Prostate gland (tissue), 2 donors: Measurements from ENCODE around the gene CILP2. TPM values are rescaled to one million over a fixed set of nuclear protein-coding genes. Genes with fewer than 3 reads are reported as not detected.

Experiments
- DNase-seq: peaks from one replicate; pipeline ENCODE4 v3.0.0-alpha.2; 2019; ENCODE audit warnings: low spot score
- H3K27ac ChIP-seq, 2 donors: fragments of 200-600 bp; sonication (generic); 2 replicates each; pipeline ENCODE4 v1.5.1; 2017 to 2019
- H3K27me3 ChIP-seq: fragments of 200-600 bp; sonication (generic); replicated peaks from 2 replicates; pipeline ENCODE4 v1.5.1; 2019; ENCODE audit not compliant: insufficient read depth
- H3K36me3 ChIP-seq, 2 donors: fragments of 200-600 bp; sonication (generic); 1 replicate in 1 of 2; 2 replicates in 1 of 2; pipeline versions ENCODE4 v1.5.1 to v1.8.1; 2017 to 2019
- H3K4me1 ChIP-seq: fragments of 200-600 bp; sonication (generic); replicated peaks from 2 replicates; pipeline ENCODE4 v1.5.1; 2019
- H3K4me3 ChIP-seq, 2 donors: fragments of 200-600 bp; sonication (generic); 2 replicates each; pipeline ENCODE4 v1.5.1; 2017 to 2019
- H3K9me3 ChIP-seq: fragments of 200-600 bp; sonication (generic); 2 replicates; pipeline ENCODE4 v1.5.1; 2017
- CTCF ChIP-seq, 4 experiments: fragments of 200-600 bp in 2 of 4; fragments of 450-650 bp in 2 of 4; sonication (generic) in 2 of 4; IDR thresholded peaks; 1 replicate in 3 of 4; 2 replicates in 1 of 4; pipeline ENCODE4 v1.5.1; 2016 to 2019; ENCODE audit warnings: antibody characterized with exemption in 4 of 4, mild to moderate bottlenecking in 2 of 4, moderate library complexity in 2 of 4
- POLR2A ChIP-seq: fragments of 450-650 bp; IDR thresholded peaks from one replicate; pipeline ENCODE4 v1.6.1; 2016; ENCODE audit warnings: antibody characterized with exemption, mild to moderate bottlenecking
- POLR2AphosphoS5 ChIP-seq: sonication (generic); formaldehyde crosslinking; IDR thresholded peaks from one replicate; pipeline ENCODE4 v1.6.1; 2017; ENCODE audit warnings: antibody characterized with exemption
- WGBS: methylation state at CpG from one replicate; pipeline ENCODE4 v1.1.5; 2018; 5-methylcytosine and 5-hydroxymethylcytosine counted together
- intact Hi-C: fragments of 100-400 bp; cut with DNase I; formaldehyde crosslinking; loops from one replicate; pipeline ENCODE4 v1.14.2; 2022
- total RNA-seq, 2 donors: library from RNA; depleted of rRNA; stranded (reverse); fragments of >200 nt; gene quantifications; one replicate each; pipeline ENCODE4 v1.1.0, GENCODE V29; 2016

The CILP2 gene
- total RNA-seq, 2 donors from 2014 or later, result 0.68 to 3.7 TPM

DNA sequence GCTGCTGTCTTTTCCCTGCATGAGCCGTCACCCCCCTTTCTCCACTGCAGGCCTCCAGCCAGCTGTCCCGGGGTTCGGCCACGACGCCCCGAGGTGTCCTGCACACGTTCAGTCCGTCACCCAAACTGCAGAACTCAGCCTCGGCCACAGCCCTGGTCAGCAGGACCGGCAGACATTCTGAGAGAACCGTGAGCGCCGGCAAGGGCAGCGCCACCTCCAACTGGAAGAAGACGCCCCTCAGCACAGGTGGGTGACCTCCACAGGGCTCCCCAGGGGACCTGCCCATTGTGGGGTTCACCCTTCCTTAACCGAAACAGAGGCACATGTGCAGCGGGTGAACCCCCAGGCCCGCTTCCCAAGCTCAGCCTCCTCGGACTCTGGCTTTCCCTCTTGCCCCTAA is 35.8 kb upstream of the CILP2 start:
- TF ChIP-seq POLR2A, result no peak
- TF ChIP-seq CTCF (IDR thresholded peaks at IDR 0.05), result no peak
- no peak for TF ChIP-seq POLR2AphosphoS5
- no peaks in the 10 kb centered on the region for H3K9me3 ChIP-seq
- no peaks in the 10 kb centered on the region for H3K4me1 ChIP-seq
- DNase-seq, result no peak
- 94% methylated on average over 19 of the region's 19 CpGs for WGBS
- H3K36me3 ChIP-seq, result peaks cover 0 to 9% of the 10 kb centered on the region in 2 donors
- no peak overlapping the region for H3K27ac ChIP-seq
- no peaks in the 10 kb centered on the region for H3K27me3 ChIP-seq
- intact Hi-C loops, result no loop called here
- H3K4me3 ChIP-seq, result no peak overlapping the region

GRCh38 chr19:19502808-19503602 is 35.1 kb upstream of the CILP2 start:
- Histone ChIP-seq H3K4me1 (no peaks in the 10 kb centered on the region), H3K36me3 (peaks cover 0 to 9% of the 10 kb centered on the region in 2 donors)
- 79% methylated on average over 18 of the region's 18 CpGs for WGBS

GRCh38 chr19:19504754-19505668 is 33.1 kb upstream of the CILP2 start:
- DNase-seq, result no peak
- Histone ChIP-seq H3K27me3 (no peaks in the 10 kb centered on the region), H3K4me3 (no peak overlapping the region), H3K9me3 (no peaks in the 10 kb centered on the region), H3K4me1 (no peaks in the 10 kb centered on the region), H3K36me3 (peaks cover 0 to 6% of the 10 kb centered on the region in 2 donors), H3K27ac (no peak overlapping the region)
- TF ChIP-seq CTCF (IDR thresholded peaks at IDR 0.05) (no peak), POLR2A (no peak), POLR2AphosphoS5 (no peak)
- intact Hi-C loops, result no loop called here
- 88% methylated on average over 23 of the region's 23 CpGs for WGBS

More at GRCh38 chr19:19502808-19503602, 35.1 kb upstream of the CILP2 start:
- TF ChIP-seq POLR2AphosphoS5 (no peak), CTCF (IDR thresholded peaks at IDR 0.05) (no peak), POLR2A (no peak)
- Histone ChIP-seq H3K27me3 (no peaks in the 10 kb centered on the region), H3K9me3 (no peaks in the 10 kb centered on the region), H3K27ac (no peak overlapping the region), H3K4me3 (no peak overlapping the region)
- no peak for DNase-seq
- intact Hi-C loops, result no loop called here

DNA sequence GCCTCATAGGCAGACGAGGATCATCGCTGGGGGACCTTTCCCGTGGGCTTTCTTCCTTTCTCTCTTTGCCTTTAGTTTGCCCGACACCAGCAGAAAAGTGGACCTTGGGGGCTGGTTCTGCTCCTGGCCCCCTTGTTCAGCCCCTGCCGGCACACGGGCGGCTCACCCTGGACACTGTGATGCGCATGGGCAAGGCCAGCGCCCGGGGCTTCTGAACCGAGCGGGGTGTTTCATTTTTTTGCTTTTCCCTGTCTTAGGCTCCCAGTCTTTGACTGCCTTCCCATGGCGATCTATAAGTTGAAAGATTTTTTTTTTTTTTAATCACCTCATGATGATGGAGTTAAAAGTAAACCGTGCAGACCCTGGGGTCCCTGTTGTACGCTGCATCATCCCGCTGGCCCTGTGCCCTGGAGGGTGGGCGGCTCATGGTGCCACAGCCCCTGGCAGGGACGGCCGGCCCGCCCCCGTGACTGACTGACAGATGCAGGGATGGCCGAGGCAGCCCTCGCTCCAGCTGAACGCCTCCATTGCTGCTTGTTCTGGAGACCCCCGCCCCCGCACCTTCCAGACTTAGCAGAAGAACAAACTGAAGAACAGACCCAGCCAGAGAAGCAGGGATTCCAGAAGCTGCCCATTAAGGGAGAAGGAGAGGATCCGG is 32.3 kb upstream of the CILP2 start:
- H3K27me3 ChIP-seq, result no peaks in the 10 kb centered on the region
- peaks cover 0 to 6% of the 10 kb centered on the region in 2 donors for H3K36me3 ChIP-seq
- WGBS, result 89% methylated on average over 27 of the region's 27 CpGs
- no peak for TF ChIP-seq POLR2AphosphoS5
- TF ChIP-seq POLR2A, result no peak
- no peak for DNase-seq
- intact Hi-C loops, result no loop called here
- H3K4me3 ChIP-seq, result no peak overlapping the region
- no peaks in the 10 kb centered on the region for H3K9me3 ChIP-seq
- H3K27ac ChIP-seq, result no peak overlapping the region
- no peaks in the 10 kb centered on the region for H3K4me1 ChIP-seq

GRCh38 chr19:19506592-19506991 is 31.5 kb upstream of the CILP2 start:
- no peaks in the 10 kb centered on the region for H3K9me3 ChIP-seq
- WGBS, result 68% methylated on average over 12 of the region's 12 CpGs
- no peak overlapping the region for H3K4me3 ChIP-seq
- no peak for DNase-seq
- no peak overlapping the region for H3K27ac ChIP-seq
- peaks cover 0 to 6% of the 10 kb centered on the region in 2 donors for H3K36me3 ChIP-seq
- no peaks in the 10 kb centered on the region for H3K4me1 ChIP-seq
- TF ChIP-seq POLR2A, result no peak
- no peak for TF ChIP-seq CTCF (IDR thresholded peaks at IDR 0.05)
- H3K27me3 ChIP-seq, result no peaks in the 10 kb centered on the region
- intact Hi-C loops, result no loop called here
